Large intestine (tissue), 3 donors: Measurements from ENCODE around the gene MKLN1. TPM values are rescaled to one million over a fixed set of nuclear protein-coding genes. Genes with fewer than 3 reads are reported as not detected.

Source experiments
- DNase-seq, 2 donors: peaks; one replicate each; pipeline versions ENCODE4 v3.0.0 to v3.0.0-alpha.2; 2013
- H3K27ac ChIP-seq: one replicate; pipeline ENCODE4 v1.5.1; 2013; ENCODE audit warnings: low read length
- H3K27me3 ChIP-seq: 2 replicates; pipeline ENCODE4 v1.6.1; 2013; ENCODE audit warnings: low read length; ENCODE audit not compliant: control insufficient read depth, insufficient read depth
- H3K36me3 ChIP-seq: 2 replicates; pipeline ENCODE4 v1.6.1; 2013; ENCODE audit warnings: low read length; ENCODE audit not compliant: control insufficient read depth, insufficient read depth
- H3K4me1 ChIP-seq: one replicate; pipeline ENCODE4 v1.6.1; 2013; ENCODE audit warnings: low read length; ENCODE audit not compliant: control insufficient read depth, insufficient read depth
- H3K4me3 ChIP-seq: one replicate; pipeline ENCODE4 v1.5.1; 2013; ENCODE audit warnings: low read length
- H3K9me3 ChIP-seq: one replicate; pipeline ENCODE4 v1.6.1; 2013; ENCODE audit warnings: mild to moderate bottlenecking, low read depth, low read length, moderate library complexity; ENCODE audit not compliant: control insufficient read depth
- WGBS: methylation state at CpG from one replicate; pipeline ENCODE4 v1.1.5; 2013; ENCODE audit warnings: low lambda C conversion rate; ENCODE audit not compliant: insufficient coverage; 5-methylcytosine and 5-hydroxymethylcytosine counted together
- polyA plus RNA-seq: library from polyadenylated mRNA; unstranded; fragments of 120-200 nt; gene quantifications from one replicate; pipeline ENCODE4 v1.2.1, GENCODE V29; 2013

Gene MKLN1
- polyA plus RNA-seq, 1 donor = 31.3 TPM

- H3K36me3 ChIP-seq = no peaks in the 10 kb centered on the region
Observed at GRCh38 chr7:131306777-131307176, 20.9 kb upstream of the MKLN1 start.

DNA sequence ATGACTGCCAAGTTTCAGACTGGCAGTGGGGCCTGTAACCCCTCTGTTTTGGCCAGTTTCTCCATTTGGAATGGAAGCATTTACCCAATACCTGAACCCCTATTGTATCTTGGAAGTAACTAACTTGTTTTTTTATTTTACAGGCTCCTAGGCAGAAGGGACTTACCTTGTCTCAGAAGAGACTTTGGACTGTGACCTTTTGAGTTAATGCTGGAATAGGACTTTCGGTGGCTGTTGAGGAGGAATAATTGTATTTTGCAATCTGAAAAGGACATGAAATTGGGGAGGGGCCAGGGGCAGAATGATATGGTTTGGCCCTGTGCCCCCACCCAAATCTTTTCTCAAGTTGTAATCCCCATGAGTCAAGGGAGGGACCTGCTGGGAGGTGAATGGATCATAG is 20.0 kb upstream of the MKLN1 start:
- H3K27ac ChIP-seq = no peak overlapping the region
- peaks cover 7% of the 10 kb centered on the region for H3K9me3 ChIP-seq
- no peaks in the 10 kb centered on the region for H3K4me1 ChIP-seq
- peak in 1 of 2 donors; percentile 16 for DNase-seq
- no peaks in the 10 kb centered on the region for H3K27me3 ChIP-seq
- H3K36me3 ChIP-seq = no peaks in the 10 kb centered on the region
- no peak overlapping the region for H3K4me3 ChIP-seq
- no CpG with 5 or more reads among the region's 1 CpG for WGBS

More at GRCh38 chr7:131306777-131307176, 20.9 kb upstream of the MKLN1 start:
- no peaks in the 10 kb centered on the region for H3K4me1 ChIP-seq
- no peak overlapping the region for H3K4me3 ChIP-seq
- no peak for DNase-seq
- H3K27me3 ChIP-seq = no peaks in the 10 kb centered on the region
- H3K9me3 ChIP-seq = peaks cover 7% of the 10 kb centered on the region
- no peak overlapping the region for H3K27ac ChIP-seq

DNA sequence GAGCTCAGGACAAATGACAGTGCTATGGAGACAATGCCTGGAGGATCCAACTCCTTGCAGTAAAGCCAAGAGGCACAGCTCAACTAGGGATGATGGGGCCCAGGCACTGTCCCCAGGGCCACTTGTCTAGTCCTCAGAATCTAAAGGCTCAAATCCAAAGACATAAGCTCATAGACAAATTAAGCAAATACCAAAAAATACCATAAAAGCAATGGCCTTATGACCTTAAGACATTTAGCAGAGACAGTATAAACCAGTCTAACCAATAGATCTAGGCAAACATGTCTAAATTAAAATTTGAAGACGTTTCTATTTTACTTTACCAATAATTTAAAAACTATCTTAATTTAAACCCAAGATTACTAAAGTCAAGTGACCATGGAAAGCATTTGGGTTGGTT is 14.8 kb upstream of the MKLN1 start:
- 75% methylated on average over 1 of the region's 1 CpG for WGBS
- H3K27me3 ChIP-seq = no peaks in the 10 kb centered on the region
- H3K9me3 ChIP-seq = peaks cover 4% of the 10 kb centered on the region
- H3K4me3 ChIP-seq = no peak overlapping the region
- H3K27ac ChIP-seq = no peak overlapping the region
- H3K36me3 ChIP-seq = no peaks in the 10 kb centered on the region
- H3K4me1 ChIP-seq = no peaks in the 10 kb centered on the region
- DNase-seq = no peak

DNA sequence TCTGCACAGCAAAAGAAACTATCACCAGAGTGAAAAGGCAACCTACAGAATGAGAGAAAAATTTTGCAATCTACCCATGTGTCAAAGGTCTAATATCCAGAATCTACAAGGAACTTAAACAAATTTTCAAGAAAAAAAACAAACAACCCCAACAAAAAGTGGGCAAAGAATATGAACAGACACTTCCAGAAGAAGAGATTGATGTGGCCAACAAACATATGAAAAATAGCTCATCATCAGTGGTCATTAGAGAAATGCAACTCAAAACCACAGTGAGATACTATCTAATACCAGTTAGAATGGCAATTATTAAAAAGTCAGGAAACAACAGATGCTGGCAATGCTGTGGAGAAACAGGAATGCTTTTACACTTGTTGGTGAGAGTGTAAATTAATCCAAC is 7.1 kb upstream of the MKLN1 start:
- DNase-seq = no peak
- Histone ChIP-seq H3K36me3 (no peaks in the 10 kb centered on the region), H3K4me3 (no peak overlapping the region), H3K4me1 (peaks cover 5% of the 10 kb centered on the region), H3K27me3 (no peaks in the 10 kb centered on the region), H3K27ac (no peak overlapping the region), H3K9me3 (no peaks in the 10 kb centered on the region)

DNA sequence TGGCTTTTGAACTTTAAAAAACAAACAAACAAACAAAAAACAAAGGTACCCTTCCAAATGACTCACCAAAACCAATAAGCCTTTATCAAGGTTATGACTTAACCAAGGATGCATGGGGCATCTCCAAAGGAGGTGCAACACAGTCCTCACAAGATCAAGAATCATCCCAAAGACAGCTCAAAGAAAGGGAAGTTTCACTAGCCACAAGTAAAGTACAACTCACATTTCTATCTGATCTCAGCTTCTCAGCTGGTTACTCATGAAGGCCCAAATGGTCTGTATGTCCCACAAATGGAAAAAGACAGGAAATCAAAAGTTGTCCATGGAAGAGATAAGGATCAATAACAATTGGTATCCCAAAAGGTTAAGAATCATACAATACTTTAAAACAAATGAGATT is 6.0 kb upstream of the MKLN1 start:
- Histone ChIP-seq H3K4me1 (peaks cover 5% of the 10 kb centered on the region), H3K4me3 (no peak overlapping the region), H3K27me3 (no peaks in the 10 kb centered on the region), H3K27ac (no peak overlapping the region), H3K9me3 (no peaks in the 10 kb centered on the region), H3K36me3 (no peaks in the 10 kb centered on the region)
- DNase-seq = no peak

DNA sequence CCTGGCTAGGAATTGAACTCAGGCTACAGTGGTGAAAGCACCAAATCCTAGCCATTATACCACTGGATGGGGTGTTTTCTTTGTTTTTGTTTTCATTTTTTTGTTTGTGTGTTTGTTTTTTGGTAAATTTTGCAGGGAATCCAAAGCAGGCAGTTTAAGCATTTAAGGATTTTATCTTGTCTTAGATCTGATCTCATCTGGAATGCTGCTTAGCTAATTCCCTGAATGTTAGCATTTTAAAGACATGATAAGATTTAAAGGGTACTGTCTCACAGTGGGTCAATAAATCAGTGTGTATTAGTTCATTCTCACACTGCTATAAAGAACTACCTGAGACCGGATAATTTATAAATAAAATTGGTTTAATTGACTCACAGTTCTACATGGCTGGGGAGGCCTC is 5.6 kb upstream of the MKLN1 start:
- WGBS = no CpG with 5 or more reads among the region's 1 CpG
- peaks cover 5% of the 10 kb centered on the region for H3K4me1 ChIP-seq
- no peaks in the 10 kb centered on the region for H3K27me3 ChIP-seq
- no peaks in the 10 kb centered on the region for H3K36me3 ChIP-seq
- no peak overlapping the region for H3K4me3 ChIP-seq
- H3K27ac ChIP-seq = no peak overlapping the region
- no peak for DNase-seq
- no peaks in the 10 kb centered on the region for H3K9me3 ChIP-seq

DNA sequence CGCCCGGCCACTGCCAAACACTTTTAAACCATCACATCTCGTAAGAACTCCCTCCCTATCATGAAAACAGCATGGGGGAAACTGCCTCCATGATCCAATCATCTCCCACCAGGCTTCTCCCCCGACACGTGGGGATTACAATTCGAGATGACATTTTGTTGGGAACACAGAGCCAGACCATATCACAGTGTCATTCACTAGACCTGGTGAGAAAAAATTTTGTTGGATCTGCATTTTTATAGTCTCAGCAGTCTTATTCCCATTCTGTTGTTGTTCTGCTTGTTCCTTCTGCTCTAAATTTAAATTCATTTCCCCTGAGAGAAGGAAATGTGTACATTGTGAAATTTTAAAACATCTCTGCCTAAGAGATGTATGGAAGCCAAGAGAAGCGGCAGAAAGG is 4.8 kb upstream of the MKLN1 start:
- Histone ChIP-seq H3K36me3 (no peaks in the 10 kb centered on the region), H3K4me3 (no peak overlapping the region), H3K27me3 (no peaks in the 10 kb centered on the region), H3K27ac (no peak overlapping the region), H3K4me1 (peaks cover 5% of the 10 kb centered on the region), H3K9me3 (peaks cover 2% of the 10 kb centered on the region)
- WGBS = no CpG with 5 or more reads among the region's 7 CpGs
- no peak for DNase-seq

DNA sequence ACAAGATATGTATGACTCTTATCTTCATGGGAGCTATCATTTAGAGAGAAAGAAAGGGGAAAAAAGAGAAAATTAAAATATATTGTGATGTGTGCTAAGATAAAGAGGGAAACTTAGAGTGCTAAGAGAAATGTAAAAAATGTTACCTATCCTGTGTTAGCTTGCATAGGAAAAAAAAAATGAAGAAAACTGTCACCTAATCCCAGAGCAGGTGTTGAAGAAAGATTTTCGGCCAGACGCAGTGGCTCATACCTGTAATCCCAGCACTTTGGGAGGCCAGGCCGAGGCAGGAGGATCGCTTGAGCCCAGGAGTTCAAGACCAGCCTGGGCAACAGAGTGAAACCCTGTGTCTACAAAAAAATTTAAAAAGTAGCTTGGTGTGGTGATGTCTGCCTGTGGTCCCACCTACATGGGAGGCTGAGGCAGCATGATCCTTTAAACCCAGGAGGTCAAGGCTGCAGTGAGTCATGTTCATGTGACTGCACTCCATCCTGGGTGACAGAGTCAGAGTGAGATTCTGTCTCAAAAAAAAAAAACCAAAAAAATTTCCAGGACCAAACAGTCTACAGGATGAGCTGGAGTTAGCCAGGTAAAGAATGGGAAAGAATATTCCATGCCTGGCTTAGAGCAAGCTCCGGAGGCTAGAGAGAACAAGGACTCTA is 2.4 kb upstream of the MKLN1 start:
- Histone ChIP-seq H3K27me3 (no peaks in the 10 kb centered on the region), H3K4me1 (peaks cover 12% of the 10 kb centered on the region), H3K27ac (peak overlapping the region; percentile 34), H3K36me3 (no peaks in the 10 kb centered on the region), H3K9me3 (peaks cover 2% of the 10 kb centered on the region), H3K4me3 (no peak overlapping the region)
- no peak for DNase-seq
- 100% methylated on average over 1 of the region's 5 CpGs for WGBS

GRCh38 chr7:131326576-131326975 is 1.1 kb upstream of the MKLN1 start:
- H3K9me3 ChIP-seq = peaks cover 2% of the 10 kb centered on the region
- DNase-seq = peak in 1 of 2 donors; percentile 28
- H3K27ac ChIP-seq = peak overlapping the region; percentile 100
- H3K4me3 ChIP-seq = peak overlapping the region; percentile 99
- H3K36me3 ChIP-seq = no peaks in the 10 kb centered on the region
- H3K27me3 ChIP-seq = no peaks in the 10 kb centered on the region
- peaks cover 13% of the 10 kb centered on the region for H3K4me1 ChIP-seq
- WGBS = 80% methylated on average over 1 of the region's 6 CpGs

GRCh38 chr7:131327049-131327625 is 539 bp upstream of the MKLN1 start:
- H3K36me3 ChIP-seq = no peaks in the 10 kb centered on the region
- no peaks in the 10 kb centered on the region for H3K27me3 ChIP-seq
- no peak for DNase-seq
- peak overlapping the region; percentile 100 for H3K27ac ChIP-seq
- H3K9me3 ChIP-seq = peaks cover 2% of the 10 kb centered on the region
- peaks cover 13% of the 10 kb centered on the region for H3K4me1 ChIP-seq
- H3K4me3 ChIP-seq = peak overlapping the region; percentile 99
- 0% methylated on average over 6 of the region's 14 CpGs for WGBS
